ENCODE results near the gene MROH9.

DNA sequence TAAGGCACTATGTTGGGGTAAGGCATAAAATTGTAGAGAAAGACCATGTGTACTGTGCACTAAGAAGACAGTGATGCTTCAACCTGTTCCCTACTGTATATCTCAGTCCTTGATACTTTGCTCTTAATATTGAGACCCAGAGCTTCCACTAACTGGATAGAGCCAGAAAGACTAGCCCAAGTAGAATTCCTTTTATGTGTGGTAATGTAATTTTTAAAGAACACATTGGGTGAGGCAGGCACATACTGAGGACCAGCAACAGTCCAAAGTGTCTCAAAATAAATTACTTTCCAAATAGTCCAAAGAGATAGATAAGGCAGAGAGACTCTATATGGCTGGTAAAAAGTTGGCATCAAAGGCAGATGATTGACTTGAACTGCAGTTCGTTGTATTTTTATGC is 31.4 kb upstream of the MROH9 start:
- TF ChIP-seq POLR2AphosphoS5 (IDR thresholded peaks at IDR 0.05) = no peak
- TF ChIP-seq, protein P1, sequence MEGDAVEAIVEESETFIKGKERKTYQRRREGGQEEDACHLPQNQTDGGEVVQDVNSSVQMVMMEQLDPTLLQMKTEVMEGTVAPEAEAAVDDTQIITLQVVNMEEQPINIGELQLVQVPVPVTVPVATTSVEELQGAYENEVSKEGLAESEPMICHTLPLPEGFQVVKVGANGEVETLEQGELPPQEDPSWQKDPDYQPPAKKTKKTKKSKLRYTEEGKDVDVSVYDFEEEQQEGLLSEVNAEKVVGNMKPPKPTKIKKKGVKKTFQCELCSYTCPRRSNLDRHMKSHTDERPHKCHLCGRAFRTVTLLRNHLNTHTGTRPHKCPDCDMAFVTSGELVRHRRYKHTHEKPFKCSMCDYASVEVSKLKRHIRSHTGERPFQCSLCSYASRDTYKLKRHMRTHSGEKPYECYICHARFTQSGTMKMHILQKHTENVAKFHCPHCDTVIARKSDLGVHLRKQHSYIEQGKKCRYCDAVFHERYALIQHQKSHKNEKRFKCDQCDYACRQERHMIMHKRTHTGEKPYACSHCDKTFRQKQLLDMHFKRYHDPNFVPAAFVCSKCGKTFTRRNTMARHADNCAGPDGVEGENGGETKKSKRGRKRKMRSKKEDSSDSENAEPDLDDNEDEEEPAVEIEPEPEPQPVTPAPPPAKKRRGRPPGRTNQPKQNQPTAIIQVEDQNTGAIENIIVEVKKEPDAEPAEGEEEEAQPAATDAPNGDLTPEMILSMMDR (IDR thresholded peaks at IDR 0.05) = no peak
- TF ChIP-seq POLR2A (IDR thresholded peaks at IDR 0.05) = no peak

All from sigmoid colon (tissue), 4 donors.